ENCODE measurements around the gene ZC3HAV1.
"Not testable (repeated sequence)": the region's sequence is repeated elsewhere in the genome, so short reads cannot be mapped to it uniquely, and the experiment has no call there.

The ZC3HAV1 gene

DNA sequence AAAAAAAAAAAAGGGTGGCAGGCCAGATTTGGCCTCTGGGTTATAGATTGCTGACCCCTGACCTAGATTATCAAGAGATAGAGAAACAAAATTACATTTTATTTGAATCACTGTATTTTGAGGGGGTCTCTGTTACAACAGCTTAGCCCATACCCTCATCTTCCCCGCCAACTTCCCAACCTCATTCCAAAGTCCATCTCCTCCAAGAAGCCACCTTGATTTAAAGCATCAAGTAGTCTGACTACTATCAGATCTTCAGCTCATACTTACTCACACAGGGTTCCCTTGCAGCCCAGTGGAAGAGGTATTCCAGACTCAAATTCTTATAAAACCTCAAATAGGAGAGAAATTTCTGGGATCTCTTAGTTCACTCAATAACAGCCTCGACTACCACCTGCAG, 20.4 kb downstream of the ZC3HAV1 start:
- peaks cover 19% of the 10 kb centered on the region for H3K9me3 Mint-ChIP-seq
- no peak for DNase-seq (ENCODE audit: low spot score)
- peaks cover 71% of the 10 kb centered on the region for H3K4me1 Mint-ChIP-seq (ENCODE audit: low read depth)
- peak overlapping the region; percentile 60 for H3K4me3 Mint-ChIP-seq
- H3K27me3 Mint-ChIP-seq (ENCODE audit: low read depth), result no peaks in the 10 kb centered on the region
- peak overlapping the region; percentile 43 for H3K27ac Mint-ChIP-seq
- peaks cover 89% of the 10 kb centered on the region for H3K36me3 Mint-ChIP-seq (ENCODE audit: low read depth)

DNA sequence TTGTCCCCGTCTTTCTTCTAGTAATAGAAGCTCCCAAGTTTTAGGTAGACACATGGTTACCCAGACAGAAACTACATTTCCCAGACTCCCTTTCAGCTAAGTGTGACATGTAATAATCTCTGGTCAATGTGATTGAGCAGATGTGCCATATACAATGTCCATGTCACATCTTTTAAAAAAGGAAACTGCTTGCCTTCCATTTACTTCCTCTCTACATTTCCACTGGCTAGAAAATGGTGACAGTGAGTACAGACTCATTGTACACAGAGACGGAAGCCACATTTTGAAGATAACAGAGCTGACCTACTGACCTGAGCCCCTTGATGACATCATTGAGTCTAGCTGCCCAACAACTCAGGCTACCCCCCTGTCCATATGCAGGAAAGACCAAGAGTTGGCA, 21.3 kb downstream of the ZC3HAV1 start:
- peaks cover 19% of the 10 kb centered on the region for H3K9me3 Mint-ChIP-seq
- H3K27me3 Mint-ChIP-seq (ENCODE audit: low read depth), result no peaks in the 10 kb centered on the region
- peaks cover 89% of the 10 kb centered on the region for H3K36me3 Mint-ChIP-seq (ENCODE audit: low read depth)
- no peak for DNase-seq (ENCODE audit: low spot score)
- peak overlapping the region; percentile 77 for H3K27ac Mint-ChIP-seq
- H3K4me1 Mint-ChIP-seq (ENCODE audit: low read depth), result peaks cover 69% of the 10 kb centered on the region
- H3K4me3 Mint-ChIP-seq, result peak overlapping the region; percentile 58

DNA sequence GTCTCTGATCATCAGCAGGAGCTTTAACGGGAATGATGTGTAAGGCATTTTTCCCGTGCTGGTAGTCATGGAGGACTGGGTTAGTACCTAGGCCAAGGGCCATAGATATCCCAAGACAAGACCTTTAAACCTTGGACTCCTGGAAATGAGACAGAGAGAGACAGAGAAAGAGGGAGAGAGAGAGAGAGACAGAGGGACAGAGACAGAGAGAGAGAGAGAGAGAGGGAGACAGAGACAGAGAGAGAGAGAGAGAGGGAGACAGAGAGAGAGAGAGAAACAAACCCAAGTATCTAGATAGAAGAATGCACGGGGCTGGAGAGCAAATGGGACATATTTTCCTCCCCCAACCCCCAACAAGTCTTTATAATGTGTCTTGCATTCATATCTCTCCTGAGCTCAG, 22.3 kb downstream of the ZC3HAV1 start:
- Mint-ChIP-seq H3K27me3 (ENCODE audit: low read depth) (no peaks in the 10 kb centered on the region), H3K4me3 (peak overlapping the region; percentile 49), H3K4me1 (ENCODE audit: low read depth) (peaks cover 67% of the 10 kb centered on the region), H3K36me3 (ENCODE audit: low read depth) (peaks cover 87% of the 10 kb centered on the region), H3K27ac (peak overlapping the region; percentile 38), H3K9me3 (peaks cover 19% of the 10 kb centered on the region)
- no peak for DNase-seq (ENCODE audit: low spot score)

DNA sequence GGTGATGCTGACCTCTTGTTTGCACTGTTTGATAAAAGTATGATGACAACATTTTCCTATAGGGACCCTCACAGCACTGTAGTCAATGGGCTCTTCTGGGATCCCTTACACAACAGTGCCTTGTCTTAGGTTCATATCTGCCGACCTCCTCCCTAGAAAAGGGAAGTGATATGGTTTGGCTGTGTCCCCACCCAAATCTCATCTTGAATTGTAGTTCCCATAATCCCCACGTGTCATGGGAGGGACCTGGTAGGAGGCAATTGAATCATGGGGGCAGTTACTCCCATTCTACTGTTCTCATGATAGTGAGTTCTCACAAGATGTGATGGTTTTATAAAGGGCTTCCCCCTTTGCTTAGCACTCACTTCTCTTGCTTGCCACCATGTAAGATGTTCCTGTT, 23.1 kb downstream of the ZC3HAV1 start:
- H3K4me3 Mint-ChIP-seq, result peak overlapping the region; percentile 49
- H3K36me3 Mint-ChIP-seq (ENCODE audit: low read depth), result peaks cover 86% of the 10 kb centered on the region

DNA sequence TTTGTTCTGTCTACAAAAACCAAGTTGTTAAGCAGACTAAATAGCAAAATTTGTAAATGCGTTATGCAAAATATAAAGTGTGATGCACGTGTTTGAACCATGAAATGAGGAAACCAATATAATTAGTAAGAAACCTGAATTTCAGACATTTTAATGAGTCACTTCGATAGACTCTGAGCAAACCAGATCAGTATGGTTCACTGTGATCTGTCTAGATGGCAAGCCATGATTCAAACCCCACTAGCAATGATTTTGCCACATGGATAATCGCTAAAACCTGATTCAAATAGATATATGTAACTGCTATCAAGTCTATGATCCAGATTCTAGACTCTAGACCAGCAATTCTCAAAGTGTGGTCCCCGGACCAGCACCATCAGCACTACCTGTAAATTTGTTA, 24.8 kb downstream of the ZC3HAV1 start:
- Mint-ChIP-seq H3K36me3 (ENCODE audit: low read depth) (peaks cover 94% of the 10 kb centered on the region), H3K27ac (peak overlapping the region; percentile 67), H3K4me3 (peak overlapping the region; percentile 32), H3K4me1 (ENCODE audit: low read depth) (peaks cover 74% of the 10 kb centered on the region), H3K27me3 (ENCODE audit: low read depth) (no peaks in the 10 kb centered on the region), H3K9me3 (peaks cover 19% of the 10 kb centered on the region)
- no peak for DNase-seq (ENCODE audit: low spot score)

More for the DNA sequence above, 23.1 kb downstream of the ZC3HAV1 start:
- no peak for DNase-seq (ENCODE audit: low spot score)
- Mint-ChIP-seq H3K27ac (peak overlapping the region; percentile 42), H3K9me3 (peaks cover 19% of the 10 kb centered on the region), H3K4me1 (ENCODE audit: low read depth) (peaks cover 67% of the 10 kb centered on the region), H3K27me3 (ENCODE audit: low read depth) (no peaks in the 10 kb centered on the region)

DNA sequence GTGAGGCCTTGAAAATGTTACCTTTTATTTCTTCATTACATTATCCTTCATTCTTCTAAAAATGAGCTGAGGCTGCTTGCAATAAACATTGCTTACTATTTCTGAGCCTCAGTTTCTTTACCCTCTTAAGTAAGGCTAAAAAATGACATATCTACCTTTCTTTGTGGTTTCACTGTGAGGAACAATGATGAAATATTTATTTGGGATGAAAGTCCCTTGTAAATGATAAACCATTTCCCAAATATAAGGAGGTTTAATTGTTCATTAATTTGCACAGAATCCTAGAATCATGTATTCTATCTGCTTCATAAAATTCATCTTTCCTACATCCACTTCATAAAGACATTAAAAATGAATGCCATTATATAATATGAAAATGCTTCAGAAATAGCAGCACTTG, 27.9 kb downstream of the ZC3HAV1 start:
- peaks cover 2% of the 10 kb centered on the region for H3K9me3 Mint-ChIP-seq
- DNase-seq (ENCODE audit: low spot score), result no peak
- H3K36me3 Mint-ChIP-seq (ENCODE audit: low read depth), result peaks cover 96% of the 10 kb centered on the region
- peak overlapping the region; percentile 74 for H3K27ac Mint-ChIP-seq
- H3K4me1 Mint-ChIP-seq (ENCODE audit: low read depth), result peaks cover 73% of the 10 kb centered on the region
- peak overlapping the region; percentile 67 for H3K4me3 Mint-ChIP-seq
- no peaks in the 10 kb centered on the region for H3K27me3 Mint-ChIP-seq (ENCODE audit: low read depth)

DNA sequence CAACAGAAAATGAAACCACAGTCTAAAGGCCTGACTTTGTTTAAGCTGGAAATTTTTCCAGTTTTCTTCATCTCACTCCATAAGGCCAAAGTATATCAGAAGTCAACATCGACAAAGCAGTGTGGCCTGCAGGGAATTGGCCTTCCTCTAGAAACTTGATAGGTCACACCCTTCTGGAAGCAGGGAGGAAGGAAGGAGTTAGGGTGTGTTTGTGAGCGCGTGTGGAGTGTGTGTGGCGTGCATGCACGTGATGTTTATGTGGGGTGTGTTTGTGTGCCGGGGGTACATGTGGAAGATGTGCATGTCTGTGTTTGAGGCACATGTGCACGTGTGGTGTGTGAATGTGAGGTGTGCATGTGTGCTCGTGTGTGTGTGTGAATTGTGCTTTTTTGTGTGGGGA, 28.6 kb downstream of the ZC3HAV1 start:
- no peaks in the 10 kb centered on the region for H3K9me3 Mint-ChIP-seq
- H3K27me3 Mint-ChIP-seq (ENCODE audit: low read depth), result no peaks in the 10 kb centered on the region
- peak overlapping the region; percentile 74 for H3K27ac Mint-ChIP-seq
- H3K36me3 Mint-ChIP-seq (ENCODE audit: low read depth), result peaks cover 95% of the 10 kb centered on the region
- DNase-seq (ENCODE audit: low spot score), result no peak
- H3K4me3 Mint-ChIP-seq, result peak overlapping the region; percentile 67
- H3K4me1 Mint-ChIP-seq (ENCODE audit: low read depth), result peaks cover 71% of the 10 kb centered on the region

DNA sequence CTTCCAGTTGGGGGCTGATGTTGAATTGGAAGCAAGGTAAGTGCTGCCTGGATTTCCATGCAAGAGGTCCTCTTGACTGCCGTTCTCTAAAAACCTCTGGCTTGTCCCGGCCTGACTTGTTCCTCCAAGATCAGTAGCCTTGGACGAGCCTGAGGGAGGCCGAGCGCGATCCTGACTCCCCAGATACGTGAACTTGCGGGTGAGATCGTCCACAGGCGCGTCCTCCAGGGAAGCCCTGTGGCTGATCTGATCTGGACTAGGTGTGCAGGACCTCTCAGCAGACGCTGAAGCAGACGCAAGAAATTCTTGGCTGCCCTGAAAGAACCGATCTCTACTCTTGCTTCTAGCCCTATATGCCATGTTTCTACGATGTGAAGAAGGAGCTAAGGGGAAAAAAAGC, 29.7 kb downstream of the ZC3HAV1 start:
- Mint-ChIP-seq H3K4me3 (peak overlapping the region; percentile 5), H3K4me1 (ENCODE audit: low read depth) (peaks cover 66% of the 10 kb centered on the region), H3K36me3 (ENCODE audit: low read depth) (peaks cover 91% of the 10 kb centered on the region), H3K27ac (peak overlapping the region; percentile 74), H3K9me3 (no peaks in the 10 kb centered on the region), H3K27me3 (ENCODE audit: low read depth) (no peaks in the 10 kb centered on the region)
- DNase-seq (ENCODE audit: low spot score), result no peak

DNA sequence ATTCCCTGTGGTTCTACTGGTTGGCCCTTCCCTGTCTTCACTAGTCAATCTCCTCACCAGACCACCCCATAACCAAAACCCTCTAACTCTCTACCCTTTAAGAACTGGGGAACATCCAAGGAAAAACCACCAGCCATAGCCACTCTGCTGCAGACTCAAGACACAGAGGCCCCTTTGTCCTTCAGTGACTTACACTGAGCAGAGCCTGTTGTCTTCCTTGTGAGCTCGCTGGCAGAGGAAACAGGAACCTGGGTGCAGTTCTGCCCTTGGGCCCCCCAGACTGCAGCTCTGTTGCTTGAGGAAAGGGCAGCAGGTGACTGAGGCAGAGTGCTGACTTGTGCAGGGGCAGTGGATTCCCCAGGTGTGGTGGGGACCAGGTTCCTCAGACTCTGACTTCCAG, 30.6 kb downstream of the ZC3HAV1 start:
- Mint-ChIP-seq H3K36me3 (ENCODE audit: low read depth) (peaks cover 86% of the 10 kb centered on the region), H3K4me3 (peak overlapping the region; percentile 3), H3K27me3 (ENCODE audit: low read depth) (no peaks in the 10 kb centered on the region), H3K4me1 (ENCODE audit: low read depth) (peaks cover 65% of the 10 kb centered on the region), H3K9me3 (no peaks in the 10 kb centered on the region), H3K27ac (peak overlapping the region; percentile 55)
- no peak for DNase-seq (ENCODE audit: low spot score)

DNA sequence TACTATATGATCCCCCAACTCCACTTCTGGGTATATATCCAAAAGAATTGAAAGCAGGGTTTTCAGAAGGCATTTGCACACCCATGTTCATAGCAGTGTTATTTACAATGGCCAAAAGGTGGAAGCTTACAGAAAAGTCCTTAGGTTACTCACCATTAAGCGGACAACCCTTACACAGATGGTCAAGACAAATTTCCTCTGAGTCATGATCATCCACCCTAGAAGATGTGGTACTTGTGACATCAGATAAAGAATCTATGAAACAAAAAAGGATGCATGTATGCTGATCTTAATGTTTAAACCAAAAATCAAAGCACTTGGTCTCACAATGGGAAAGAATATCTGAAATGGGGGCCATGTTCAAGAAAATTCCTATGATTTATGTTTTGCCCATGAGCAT, 31.1 kb downstream of the ZC3HAV1 start:
- no peak for DNase-seq (ENCODE audit: low spot score)

DNA sequence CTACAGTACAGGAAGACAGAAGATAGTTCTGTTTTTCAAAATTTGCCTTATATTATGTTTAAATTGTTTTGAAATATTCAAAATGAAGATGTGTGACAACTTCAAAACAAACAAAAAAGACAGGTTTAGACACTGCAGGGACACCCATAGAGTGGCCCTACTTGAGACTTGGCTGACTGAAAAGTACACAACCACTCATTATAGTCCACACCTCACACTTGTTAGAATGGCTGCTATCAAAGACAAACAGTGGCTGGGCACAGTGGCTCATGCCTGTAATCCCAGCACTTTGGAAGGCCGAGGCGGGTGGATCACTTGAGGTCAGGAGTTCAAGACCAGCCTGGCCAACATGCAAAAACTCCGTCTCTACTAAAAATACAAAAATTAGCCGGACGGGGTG, 31.8 kb downstream of the ZC3HAV1 start:
- not testable (repeated sequence) for H3K4me3 Mint-ChIP-seq; DNase-seq (ENCODE audit: low spot score); H3K9me3 Mint-ChIP-seq; H3K27me3 Mint-ChIP-seq (ENCODE audit: low read depth)
- peaks cover 63% of the 10 kb centered on the region for H3K4me1 Mint-ChIP-seq (ENCODE audit: low read depth)
- peaks cover 84% of the 10 kb centered on the region for H3K36me3 Mint-ChIP-seq (ENCODE audit: low read depth)
- peak overlapping the region; percentile 45 for H3K27ac Mint-ChIP-seq

More for the DNA sequence above, 31.1 kb downstream of the ZC3HAV1 start:
- Mint-ChIP-seq H3K4me3 (no peak overlapping the region), H3K4me1 (ENCODE audit: low read depth) (peaks cover 66% of the 10 kb centered on the region), H3K36me3 (ENCODE audit: low read depth) (peaks cover 87% of the 10 kb centered on the region), H3K27me3 (ENCODE audit: low read depth) (no peaks in the 10 kb centered on the region), H3K27ac (peak overlapping the region; percentile 55), H3K9me3 (no peaks in the 10 kb centered on the region)

DNA sequence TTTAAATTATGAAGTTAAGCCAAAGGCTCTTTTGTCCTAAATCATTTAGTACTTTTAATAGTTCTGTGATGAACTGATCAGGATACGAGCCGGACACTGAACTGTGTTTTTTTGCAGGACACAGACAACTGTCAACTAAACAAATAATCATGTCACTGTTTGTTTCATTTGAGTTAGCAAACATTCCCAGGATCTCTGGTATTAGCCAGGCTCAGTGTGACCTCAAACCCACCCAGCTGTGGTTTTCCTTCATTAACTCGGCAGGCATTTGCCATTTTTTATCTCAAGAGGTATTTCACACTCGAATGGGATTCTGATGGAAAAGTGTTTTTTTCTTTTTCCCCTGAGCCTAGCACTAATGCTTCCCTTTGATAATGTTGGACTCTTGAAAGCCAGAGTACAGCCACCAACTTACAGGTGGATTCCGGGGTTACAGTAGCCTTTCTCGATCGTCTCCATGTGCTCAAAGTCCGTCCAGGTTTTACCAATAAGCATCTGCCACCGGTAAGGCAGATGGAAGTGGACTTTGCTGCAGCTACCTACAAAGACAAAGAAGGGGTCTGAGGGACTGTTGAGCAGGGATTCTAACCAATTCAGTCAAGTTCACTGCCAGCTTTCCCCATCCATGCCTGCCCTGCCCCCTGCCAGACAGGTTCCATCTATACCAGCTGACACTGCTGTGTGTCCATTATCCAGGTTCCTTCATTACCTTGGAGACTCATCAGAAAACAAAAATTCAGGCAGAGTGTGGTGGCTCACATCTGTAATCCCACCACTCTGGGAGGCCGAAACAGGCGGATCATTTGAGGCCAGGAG, 33.4 kb downstream of the ZC3HAV1 start:
- Mint-ChIP-seq H3K27ac (no peak overlapping the region), H3K4me1 (ENCODE audit: low read depth) (peaks cover 63% of the 10 kb centered on the region), H3K36me3 (ENCODE audit: low read depth) (peaks cover 85% of the 10 kb centered on the region), H3K27me3 (ENCODE audit: low read depth) (no peaks in the 10 kb centered on the region), H3K4me3 (no peak overlapping the region), H3K9me3 (no peaks in the 10 kb centered on the region)
- no peak for DNase-seq (ENCODE audit: low spot score)

DNA sequence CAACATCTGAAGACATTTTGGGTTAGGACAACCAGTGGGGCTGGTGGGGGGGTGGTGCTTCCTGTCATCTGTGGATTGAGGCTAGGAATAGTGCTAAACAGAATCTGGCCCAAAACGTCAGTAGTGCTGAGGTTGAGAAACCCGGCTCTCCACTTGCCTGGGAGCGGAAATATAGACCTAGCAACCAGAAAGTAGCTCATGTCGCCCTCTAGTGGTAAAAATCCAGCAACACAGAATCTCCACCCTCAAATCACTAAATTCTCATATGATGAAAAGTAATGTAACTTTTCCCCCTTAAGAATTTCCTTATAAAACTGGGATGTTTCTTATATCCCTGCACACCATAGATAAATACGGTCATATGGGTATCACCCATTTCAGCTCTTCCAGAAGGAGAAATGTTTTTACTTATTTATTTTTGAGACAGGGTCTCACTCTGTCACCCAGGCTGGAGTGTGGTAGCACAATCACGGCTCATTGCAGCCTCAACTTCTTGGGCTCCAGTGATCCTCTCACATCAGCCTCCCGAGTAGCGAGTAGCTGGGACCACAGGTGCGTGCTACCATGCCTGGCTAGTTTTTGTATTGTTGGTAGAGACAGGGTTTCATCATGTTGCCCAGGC, 34.4 kb downstream of the ZC3HAV1 start:
- Mint-ChIP-seq H3K27me3 (ENCODE audit: low read depth) (no peaks in the 10 kb centered on the region), H3K27ac (peak overlapping the region; percentile 79), H3K9me3 (no peaks in the 10 kb centered on the region), H3K4me1 (ENCODE audit: low read depth) (peaks cover 56% of the 10 kb centered on the region), H3K36me3 (ENCODE audit: low read depth) (peaks cover 78% of the 10 kb centered on the region), H3K4me3 (peak overlapping the region; percentile 61)
- peak; percentile 60 for DNase-seq (ENCODE audit: low spot score)

DNA sequence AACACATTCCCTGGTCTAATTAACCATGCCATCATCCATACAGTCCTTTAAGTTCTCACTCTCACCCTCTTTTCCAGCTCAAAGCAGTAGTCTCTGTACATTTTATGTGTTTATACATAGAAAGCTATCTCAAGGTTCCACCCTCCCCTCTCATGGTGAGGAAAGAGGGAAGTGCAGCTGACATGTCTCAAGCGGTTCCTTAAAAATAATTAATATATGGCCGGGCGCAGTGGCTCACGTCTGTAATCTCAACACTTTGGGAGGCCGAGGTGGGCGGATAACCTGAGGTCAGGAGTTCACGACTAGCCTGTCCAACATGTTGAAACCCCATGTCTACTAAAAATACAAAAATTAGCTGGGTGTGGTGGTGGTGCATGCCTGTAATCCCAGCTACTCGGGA, 36.7 kb downstream of the ZC3HAV1 start:
- DNase-seq (ENCODE audit: low spot score), result no peak
- Mint-ChIP-seq H3K4me3 (peak overlapping the region; percentile 59), H3K36me3 (ENCODE audit: low read depth) (peaks cover 72% of the 10 kb centered on the region), H3K4me1 (ENCODE audit: low read depth) (peaks cover 48% of the 10 kb centered on the region), H3K9me3 (no peaks in the 10 kb centered on the region), H3K27ac (peak overlapping the region; percentile 80), H3K27me3 (ENCODE audit: low read depth) (no peaks in the 10 kb centered on the region)
